BE2C (cell line): ENCODE results near the gene SPINT2.

Source experiments
- DNase-seq: peaks from one replicate; pipeline ENCODE4 v3.0.0-alpha.2; 2020
- H3K27me3 ChIP-seq: fragments of 250-450 bp; sonication (Bioruptor Pico); 2 replicates; pipeline ENCODE4 v1.5.1; 2020; ENCODE audit warnings: mild to moderate bottlenecking
- H3K36me3 ChIP-seq: fragments of 250-450 bp; sonication (Bioruptor Pico); 2 replicates; pipeline ENCODE4 v1.5.1; 2020; ENCODE audit warnings: mild to moderate bottlenecking
- H3K4me1 ChIP-seq: fragments of 250-450 bp; sonication (Bioruptor Pico); 2 replicates; pipeline ENCODE4 v1.5.1; 2020
- H3K4me3 ChIP-seq: 2 replicates; pipeline ENCODE4 v1.5.1; 2011; ENCODE audit warnings: low read depth, low read length
- H3K9me3 ChIP-seq: fragments of 250-450 bp; sonication (Bioruptor Pico); 2 replicates; pipeline ENCODE4 v1.5.1; 2020
- TF ChIP-seq, protein P1 (sequence below): IDR thresholded peaks from 2 replicates; pipeline ENCODE4 v1.5.1; 2012; ENCODE audit warnings: mild to moderate bottlenecking, low read depth, low read length

The SPINT2 gene

GRCh38 chr19:38278751-38279150 lies 14.4 kb downstream of the SPINT2 start:
- H3K9me3 ChIP-seq, result no peaks in the 10 kb centered on the region
- H3K27me3 ChIP-seq, result no peaks in the 10 kb centered on the region
- DNase-seq, result no peak
- TF ChIP-seq, protein P1, sequence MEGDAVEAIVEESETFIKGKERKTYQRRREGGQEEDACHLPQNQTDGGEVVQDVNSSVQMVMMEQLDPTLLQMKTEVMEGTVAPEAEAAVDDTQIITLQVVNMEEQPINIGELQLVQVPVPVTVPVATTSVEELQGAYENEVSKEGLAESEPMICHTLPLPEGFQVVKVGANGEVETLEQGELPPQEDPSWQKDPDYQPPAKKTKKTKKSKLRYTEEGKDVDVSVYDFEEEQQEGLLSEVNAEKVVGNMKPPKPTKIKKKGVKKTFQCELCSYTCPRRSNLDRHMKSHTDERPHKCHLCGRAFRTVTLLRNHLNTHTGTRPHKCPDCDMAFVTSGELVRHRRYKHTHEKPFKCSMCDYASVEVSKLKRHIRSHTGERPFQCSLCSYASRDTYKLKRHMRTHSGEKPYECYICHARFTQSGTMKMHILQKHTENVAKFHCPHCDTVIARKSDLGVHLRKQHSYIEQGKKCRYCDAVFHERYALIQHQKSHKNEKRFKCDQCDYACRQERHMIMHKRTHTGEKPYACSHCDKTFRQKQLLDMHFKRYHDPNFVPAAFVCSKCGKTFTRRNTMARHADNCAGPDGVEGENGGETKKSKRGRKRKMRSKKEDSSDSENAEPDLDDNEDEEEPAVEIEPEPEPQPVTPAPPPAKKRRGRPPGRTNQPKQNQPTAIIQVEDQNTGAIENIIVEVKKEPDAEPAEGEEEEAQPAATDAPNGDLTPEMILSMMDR, result no peak
- no peaks in the 10 kb centered on the region for H3K36me3 ChIP-seq
- no peak overlapping the region for H3K4me3 ChIP-seq
- no peaks in the 10 kb centered on the region; the same call in 1 of the 2 replicates for H3K4me1 ChIP-seq

DNA sequence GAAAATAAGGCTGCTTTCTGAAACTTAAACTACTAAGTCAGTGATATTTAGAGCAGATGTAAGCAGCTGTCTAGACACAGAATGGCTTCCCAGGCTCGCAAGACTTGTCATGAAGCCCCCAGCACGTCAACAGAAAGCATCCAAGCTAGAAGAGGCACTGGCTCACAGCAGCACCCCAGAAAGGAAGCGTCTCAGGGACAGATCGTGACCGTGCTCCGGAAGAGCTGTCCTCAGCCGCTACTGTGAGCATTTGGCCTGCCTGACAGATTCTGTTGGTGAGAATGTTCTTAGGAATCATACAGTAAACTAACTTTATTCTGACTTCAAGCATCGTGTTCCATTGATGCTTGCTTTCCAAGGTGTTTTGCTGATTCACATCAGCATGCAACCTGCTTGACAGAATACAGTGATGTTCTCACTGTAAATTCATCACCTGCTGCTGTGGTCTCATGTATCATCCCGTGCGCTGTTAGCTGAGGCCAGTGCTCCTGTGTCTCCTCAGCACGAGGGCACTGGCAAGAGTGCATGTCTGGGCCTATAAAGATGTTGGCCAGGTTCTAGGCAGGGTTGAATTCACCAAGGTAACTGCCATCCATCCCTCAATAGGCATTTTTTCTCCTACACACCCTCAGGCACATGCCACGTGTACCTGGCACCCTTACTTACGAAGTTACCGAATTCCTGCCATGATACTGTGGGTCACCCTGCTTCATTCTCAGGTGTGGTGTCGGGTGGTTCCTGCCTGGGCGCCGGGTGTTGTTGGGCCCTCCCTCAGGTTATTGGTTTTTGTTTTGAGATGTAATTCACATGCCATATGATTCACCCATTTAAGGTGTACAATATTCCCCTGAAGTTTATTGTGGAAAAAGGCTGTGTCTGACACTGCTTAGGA lies 15.9 kb downstream of the SPINT2 start:
- TF ChIP-seq, protein P1, result no peak
- Histone ChIP-seq H3K4me1 (no peaks in the 10 kb centered on the region; the same call in 1 of the 2 replicates), H3K4me3 (no peak overlapping the region), H3K36me3 (no peaks in the 10 kb centered on the region), H3K27me3 (no peaks in the 10 kb centered on the region), H3K9me3 (no peaks in the 10 kb centered on the region)
- DNase-seq, result no peak

DNA sequence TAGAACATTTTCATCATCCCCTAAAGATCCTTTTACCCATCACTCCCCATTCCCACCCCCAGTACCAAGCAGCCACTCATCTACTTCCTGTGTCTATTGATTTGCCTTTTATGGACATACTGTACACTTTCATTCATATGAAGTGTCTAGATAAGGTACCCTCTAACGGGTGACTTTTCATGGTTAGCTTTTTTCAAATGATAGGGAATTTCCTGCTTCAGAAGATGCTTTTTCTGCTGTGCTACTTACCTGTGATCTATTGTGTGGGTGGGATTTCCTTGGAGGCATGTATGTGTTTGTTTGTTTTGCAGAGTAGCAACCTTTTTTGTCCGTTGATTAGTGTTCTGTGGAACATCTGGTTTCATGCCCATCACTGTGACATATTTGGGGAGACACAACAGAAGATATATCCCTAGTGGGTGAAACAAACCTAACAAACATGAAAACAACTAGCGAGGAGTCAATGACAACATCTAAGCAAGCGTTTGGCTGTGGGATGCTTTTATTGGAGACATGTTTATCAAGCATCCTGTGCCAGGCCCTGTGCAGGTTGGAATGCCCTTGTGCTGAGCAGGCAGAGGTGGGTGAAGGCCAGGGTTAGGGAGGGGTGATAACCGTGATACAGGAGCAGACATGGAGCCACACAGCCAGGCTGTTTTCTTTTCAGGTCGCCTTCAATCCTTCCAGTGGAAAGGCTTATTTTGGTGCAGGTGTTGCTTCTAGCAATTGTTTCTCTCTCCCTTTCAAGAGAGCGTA lies 17.6 kb downstream of the SPINT2 start:
- Histone ChIP-seq H3K27me3 (no peaks in the 10 kb centered on the region), H3K4me3 (no peak overlapping the region), H3K36me3 (no peaks in the 10 kb centered on the region), H3K4me1 (no peaks in the 10 kb centered on the region; the same call in 1 of the 2 replicates), H3K9me3 (no peaks in the 10 kb centered on the region)
- TF ChIP-seq, protein P1, result no peak
- DNase-seq, result no peak

DNA sequence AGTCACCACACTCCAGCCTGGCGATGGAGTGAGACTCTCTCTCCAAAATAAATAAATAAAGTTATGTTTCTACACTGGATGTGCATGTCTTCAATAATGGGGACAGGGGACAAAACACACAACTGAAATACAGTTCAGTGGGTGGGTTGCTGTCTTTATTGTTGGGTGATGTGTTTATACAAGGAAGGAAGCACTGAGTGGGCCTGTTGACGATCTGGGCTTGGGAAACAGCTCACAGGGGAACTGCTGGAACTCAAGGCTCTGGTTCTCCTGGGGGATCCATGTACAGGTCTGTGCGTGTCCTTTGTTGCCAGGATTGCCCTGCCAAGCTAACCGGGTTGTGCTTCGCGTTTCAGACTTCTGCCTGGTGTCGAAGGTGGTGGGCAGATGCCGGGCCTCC lies 18.9 kb downstream of the SPINT2 start:
- Histone ChIP-seq H3K4me1 (no peaks in the 10 kb centered on the region; the same call in 1 of the 2 replicates), H3K4me3 (no peak overlapping the region), H3K9me3 (no peaks in the 10 kb centered on the region), H3K36me3 (no peaks in the 10 kb centered on the region), H3K27me3 (no peaks in the 10 kb centered on the region)
- DNase-seq, result no peak
- TF ChIP-seq, protein P1, result no peak

GRCh38 chr19:38284422-38284821 lies 20.0 kb downstream of the SPINT2 start:
- TF ChIP-seq, protein P1, result no peak
- no peak for DNase-seq
- H3K4me1 ChIP-seq, result no peaks in the 10 kb centered on the region; the same call in 1 of the 2 replicates
- no peak overlapping the region for H3K4me3 ChIP-seq
- no peaks in the 10 kb centered on the region for H3K36me3 ChIP-seq
- no peaks in the 10 kb centered on the region for H3K9me3 ChIP-seq
- H3K27me3 ChIP-seq, result no peaks in the 10 kb centered on the region
